K562 (cell line): ENCODE data around the gene C3. TPM values are rescaled to one million over a fixed set of nuclear protein-coding genes. Genes with fewer than 3 reads are reported as not detected.

Experiments used
- CUX1 ChIP-seq: fragments of 200-800 bp; sonication (Bioruptor generic); IDR thresholded peaks from 2 replicates; pipeline ENCODE4 v1.6.1; 2016; ENCODE audit warnings: missing genetic modification characterization, missing compliant biosample characterization
- ETV6 ChIP-seq, 3 experiments: fragments of 150-350 bp in 1 of 3; sonication (generic) in 1 of 3; formaldehyde crosslinking in 1 of 3; IDR thresholded peaks; 2 replicates each; pipeline versions ENCODE4 v1.6.1 to v1.8.0; 2014 to 2022; ENCODE audit warnings: borderline replicate concordance in 2 of 3, low read depth in 2 of 3, antibody characterized with exemption in 1 of 3, low read length in 1 of 3, mild to moderate bottlenecking in 1 of 3, missing genetic modification reagents in 1 of 3
- HDGF ChIP-seq: fragments of 450-650 bp; IDR thresholded peaks from 2 replicates; pipeline ENCODE4 v1.6.1; 2016
- ID3 ChIP-seq, 2 experiments: fragments of 250-450 bp in 1 of 2; fragments of 450-650 bp in 1 of 2; sonication (Bioruptor Pico) in 1 of 2; IDR thresholded peaks; 2 replicates each; pipeline versions ENCODE4 v1.6.1 to v1.8.0; 2016 to 2021; ENCODE audit warnings: mild to moderate bottlenecking in 2 of 2, moderate library complexity in 2 of 2, missing compliant biosample characterization in 1 of 2, missing genetic modification characterization in 1 of 2
- KDM1A ChIP-seq, 2 experiments: fragments of 450-650 bp; IDR thresholded peaks; 2 replicates each; pipeline ENCODE4 v1.6.1; 2016; ENCODE audit warnings: mild to moderate bottlenecking in 2 of 2
- MAFG ChIP-seq: fragments of 450-650 bp; conservative IDR thresholded peaks from 2 replicates; pipeline ENCODE4 v1.6.1; 2016; ENCODE audit warnings: missing genetic modification characterization, missing compliant biosample characterization
- MCM7 ChIP-seq, 2 experiments: fragments of 450-650 bp; IDR thresholded peaks; 2 replicates each; pipeline ENCODE4 v1.6.1; 2016 to 2018
- MTF1 ChIP-seq: fragments of 250-450 bp; sonication (Bioruptor Pico); IDR thresholded peaks from 2 replicates; pipeline ENCODE4 v1.9.0; 2021; ENCODE audit warnings: moderate library complexity, mild to moderate bottlenecking, inconsistent platforms, borderline replicate concordance
- XRCC4 ChIP-seq: IDR thresholded peaks from one replicate; pipeline ENCODE4 v1.6.1; 2011; ENCODE audit not compliant: insufficient read depth, insufficient read length; ENCODE audit errors: extremely low read depth
- polyA plus RNA-seq, 8 experiments: library from polyadenylated mRNA; depleted of rRNA in 4 of 8; stranded (reverse) in 5 of 8; unstranded in 3 of 8; fragments of >200 nt; fragmentation: Nextera tagmentation in 2 of 8; fragmentation: Illumina TruSeq in 1 of 8; extraction: Ambion mirVana in 2 of 8; extraction: Trizol in 1 of 8; gene quantifications; 2 replicates each; pipeline versions ENCODE4 v1.2.1 to v1.2.3, GENCODE V29; 2011 to 2014; ENCODE audit warnings: inconsistent platforms in 1 of 8, missing spikeins in 1 of 8
- total RNA-seq, 7 experiments: library from RNA; depleted of rRNA in 6 of 7; stranded (reverse); fragments of >200 nt in 6 of 7; fragmentation: Illumina TruSeq in 2 of 7; extraction: Trizol in 2 of 7; gene quantifications; 2 replicates each; pipeline versions ENCODE4 v1.2.1 to v1.2.3, GENCODE V29; 2011 to 2021; ENCODE audit warnings: low replicate concordance in 1 of 7
- TF ChIP-seq, protein P1 (sequence below), 2 experiments: fragments of 450-650 bp; conservative IDR thresholded peaks; 2 replicates each; pipeline ENCODE4 v1.6.1; 2017; ENCODE audit warnings: mild to moderate bottlenecking in 2 of 2, moderate library complexity in 2 of 2
- TF ChIP-seq, protein P2 (sequence below): conservative IDR thresholded peaks from 2 replicates; pipeline ENCODE4 v1.6.1; 2011; ENCODE audit warnings: low read depth, mild to moderate bottlenecking, low read length; ENCODE audit not compliant: control insufficient read depth
- TF ChIP-seq, protein P3 (sequence below), 2 experiments: IDR thresholded peaks in 1 of 2; conservative IDR thresholded peaks in 1 of 2; 2 replicates each; pipeline ENCODE4 v1.6.1; 2016; ENCODE audit warnings: low read depth in 2 of 2, mild to moderate bottlenecking in 1 of 2, missing compliant biosample characterization in 1 of 2, missing genetic modification characterization in 1 of 2, moderate library complexity in 1 of 2

C3 gene
- total and polyA plus RNA-seq, 9 of the 15 experiments (the other 6 are each of a cell fraction or from before 2014, with no cell fraction given): 0.59 to 10.6 (median 2.2) TPM

GRCh38 chr19:6766357-6767080, 46.1 kb upstream of the C3 start (continued):
- TF ChIP-seq ETV6 (IDR thresholded peaks at IDR 0.05; ENCODE audit: borderline replicate concordance in 1 of 2, low read depth in 2 of 2, low read length in 1 of 2): no peak
- TF ChIP-seq ETV6 (CRISPR knock-in tag; IDR thresholded peaks at IDR 0.05; ENCODE audit: borderline replicate concordance): no peak
- no peak for TF ChIP-seq CUX1 (CRISPR knock-in tag)
- no peak for TF ChIP-seq MCM7 (IDR thresholded peaks at IDR 0.05)
- TF ChIP-seq MTF1 (CRISPR knock-in tag): no peak
- TF ChIP-seq ID3 (CRISPR knock-in tag; IDR thresholded peaks at IDR 0.05): no peak
- TF ChIP-seq ID3 (tag; IDR thresholded peaks at IDR 0.05): 0 out of 2 replicates have a peak, but pooled peaks have one; percentile 19
- no peak for TF ChIP-seq XRCC4
- TF ChIP-seq MAFG: 0 out of 2 replicates have a peak, but pooled peaks have one; percentile 4
- TF ChIP-seq KDM1A (IDR thresholded peaks at IDR 0.05): peak in 1 of 2 experiments; percentile 59; a peak in 1 of 4 replicates
- TF ChIP-seq HDGF: 0 out of 2 replicates have a peak, but pooled peaks have one; percentile 19
- TF ChIP-seq, protein P1, sequence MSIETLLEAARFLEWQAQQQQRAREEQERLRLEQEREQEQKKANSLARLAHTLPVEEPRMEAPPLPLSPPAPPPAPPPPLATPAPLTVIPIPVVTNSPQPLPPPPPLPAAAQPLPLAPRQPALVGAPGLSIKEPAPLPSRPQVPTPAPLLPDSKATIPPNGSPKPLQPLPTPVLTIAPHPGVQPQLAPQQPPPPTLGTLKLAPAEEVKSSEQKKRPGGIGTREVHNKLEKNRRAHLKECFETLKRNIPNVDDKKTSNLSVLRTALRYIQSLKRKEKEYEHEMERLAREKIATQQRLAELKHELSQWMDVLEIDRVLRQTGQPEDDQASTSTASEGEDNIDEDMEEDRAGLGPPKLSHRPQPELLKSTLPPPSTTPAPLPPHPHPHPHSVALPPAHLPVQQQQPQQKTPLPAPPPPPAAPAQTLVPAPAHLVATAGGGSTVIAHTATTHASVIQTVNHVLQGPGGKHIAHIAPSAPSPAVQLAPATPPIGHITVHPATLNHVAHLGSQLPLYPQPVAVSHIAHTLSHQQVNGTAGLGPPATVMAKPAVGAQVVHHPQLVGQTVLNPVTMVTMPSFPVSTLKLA (conservative IDR thresholded peaks at IDR 0.05): peak in 1 of 2 experiments; percentile 45; a peak in 2 of 4 replicates
- TF ChIP-seq, protein P2, sequence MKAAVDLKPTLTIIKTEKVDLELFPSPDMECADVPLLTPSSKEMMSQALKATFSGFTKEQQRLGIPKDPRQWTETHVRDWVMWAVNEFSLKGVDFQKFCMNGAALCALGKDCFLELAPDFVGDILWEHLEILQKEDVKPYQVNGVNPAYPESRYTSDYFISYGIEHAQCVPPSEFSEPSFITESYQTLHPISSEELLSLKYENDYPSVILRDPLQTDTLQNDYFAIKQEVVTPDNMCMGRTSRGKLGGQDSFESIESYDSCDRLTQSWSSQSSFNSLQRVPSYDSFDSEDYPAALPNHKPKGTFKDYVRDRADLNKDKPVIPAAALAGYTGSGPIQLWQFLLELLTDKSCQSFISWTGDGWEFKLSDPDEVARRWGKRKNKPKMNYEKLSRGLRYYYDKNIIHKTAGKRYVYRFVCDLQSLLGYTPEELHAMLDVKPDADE: no peak
- TF ChIP-seq, protein P3, sequence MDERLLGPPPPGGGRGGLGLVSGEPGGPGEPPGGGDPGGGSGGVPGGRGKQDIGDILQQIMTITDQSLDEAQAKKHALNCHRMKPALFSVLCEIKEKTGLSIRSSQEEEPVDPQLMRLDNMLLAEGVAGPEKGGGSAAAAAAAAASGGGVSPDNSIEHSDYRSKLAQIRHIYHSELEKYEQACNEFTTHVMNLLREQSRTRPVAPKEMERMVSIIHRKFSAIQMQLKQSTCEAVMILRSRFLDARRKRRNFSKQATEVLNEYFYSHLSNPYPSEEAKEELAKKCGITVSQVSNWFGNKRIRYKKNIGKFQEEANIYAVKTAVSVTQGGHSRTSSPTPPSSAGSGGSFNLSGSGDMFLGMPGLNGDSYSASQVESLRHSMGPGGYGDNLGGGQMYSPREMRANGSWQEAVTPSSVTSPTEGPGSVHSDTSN (CRISPR knock-in tag; IDR thresholded peaks at IDR 0.05; ENCODE audit: low read depth): no peak
- TF ChIP-seq, protein P3 (tag; conservative IDR thresholded peaks at IDR 0.05; ENCODE audit: low read depth): no peak
